Tibial nerve (tissue), 4 donors: ENCODE results near the gene MYH11. TPM values are rescaled to one million over a fixed set of nuclear protein-coding genes. Genes with fewer than 3 reads are reported as not detected.

Experiments used
- DNase-seq, 2 donors: peaks; one replicate each; pipeline ENCODE4 v3.0.0-alpha.2; 2019; ENCODE audit warnings: low spot score in 2 of 2
- H3K27ac ChIP-seq, 4 donors: fragments of 200-600 bp; sonication (generic) in 3 of 4; one replicate each; pipeline ENCODE4 v1.5.1; 2017 to 2019; ENCODE audit warnings: mild to moderate bottlenecking in 1 of 4
- H3K27me3 ChIP-seq, 2 donors: fragments of 200-600 bp; sonication (generic) in 1 of 2; one replicate each; pipeline versions ENCODE4 v1.5.1 to v1.6.0; 2017 to 2019
- H3K36me3 ChIP-seq, 3 donors: fragments of 200-600 bp; sonication (generic); one replicate each; pipeline ENCODE4 v1.5.1; 2018 to 2019
- H3K4me1 ChIP-seq, 4 donors: fragments of 200-600 bp; sonication (generic) in 3 of 4; one replicate each; pipeline ENCODE4 v1.5.1; 2017 to 2019
- H3K4me3 ChIP-seq, 4 donors: fragments of 200-600 bp; sonication (generic) in 3 of 4; one replicate each; pipeline ENCODE4 v1.5.1; 2017 to 2019; ENCODE audit warnings: mild to moderate bottlenecking in 1 of 4, moderate library complexity in 1 of 4
- H3K9me3 ChIP-seq, 4 donors: fragments of 200-600 bp; sonication (generic) in 3 of 4; one replicate each; pipeline ENCODE4 v1.5.1; 2017 to 2019
- EP300 ChIP-seq, 2 donors: sonication (generic); formaldehyde crosslinking; IDR thresholded peaks; one replicate each; pipeline ENCODE4 v1.6.1; 2017; ENCODE audit warnings: antibody characterized with exemption in 2 of 2, mild to moderate bottlenecking in 1 of 2
- POLR2A ChIP-seq, 2 donors: fragments of 450-650 bp; IDR thresholded peaks; one replicate each; pipeline ENCODE4 v1.6.1; 2017; ENCODE audit warnings: antibody characterized with exemption in 2 of 2, mild to moderate bottlenecking in 2 of 2, moderate library complexity in 2 of 2
- WGBS, 2 donors: methylation state at CpG; one replicate each; pipeline ENCODE4 v1.1.5; 2018; 5-methylcytosine and 5-hydroxymethylcytosine counted together
- total RNA-seq, 4 donors: library from RNA; depleted of rRNA; stranded (reverse); fragments of >200 nt; gene quantifications; one replicate each; pipeline ENCODE4 v1.1.0, GENCODE V29; 2016
- TF ChIP-seq, protein P1 (sequence below), 5 experiments: fragments of 200-600 bp in 3 of 5; fragments of 450-650 bp in 2 of 5; sonication (generic) in 3 of 5; IDR thresholded peaks; one replicate each; pipeline ENCODE4 v1.5.1; 2016 to 2019; ENCODE audit warnings: antibody characterized with exemption in 5 of 5, mild to moderate bottlenecking in 3 of 5, moderate library complexity in 2 of 5

The MYH11 gene
- total RNA-seq, 4 donors from 2014 or later, result 33.7 to 90.9 (median 71.8) TPM

DNA sequence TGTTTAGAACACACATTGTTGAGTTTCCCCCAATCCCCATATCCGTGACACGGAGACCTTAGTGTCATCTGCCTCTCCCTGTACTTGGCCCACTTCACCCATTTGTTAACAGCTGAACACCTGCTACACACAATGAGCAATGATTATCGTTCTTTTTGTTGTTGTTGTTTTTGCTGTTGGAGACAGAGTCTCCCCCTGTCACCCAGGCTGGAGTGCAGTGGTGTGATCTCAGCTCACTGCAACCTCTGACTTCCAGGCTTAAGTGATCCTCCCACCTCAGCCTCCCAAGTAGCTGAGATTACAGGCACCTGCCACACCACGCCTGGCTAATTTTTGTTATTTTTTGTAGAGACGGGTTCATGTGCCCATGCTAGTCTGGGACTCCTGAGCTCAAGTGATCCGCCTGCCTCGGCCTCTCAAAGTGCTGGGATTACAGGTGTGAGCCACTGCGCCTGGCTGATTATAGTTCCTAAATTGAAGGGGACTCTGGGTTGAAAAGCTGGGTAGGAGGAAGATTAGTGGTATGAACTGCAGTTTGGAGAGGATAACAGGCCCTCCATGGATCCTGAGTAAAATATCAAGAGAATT lies 185.2 kb downstream of the MYH11 start:
- peak overlapping the region; percentile 87 to 96 (median 94) for H3K27ac ChIP-seq
- TF ChIP-seq EP300 (IDR thresholded peaks at IDR 0.05), result no peak
- TF ChIP-seq, protein P1, sequence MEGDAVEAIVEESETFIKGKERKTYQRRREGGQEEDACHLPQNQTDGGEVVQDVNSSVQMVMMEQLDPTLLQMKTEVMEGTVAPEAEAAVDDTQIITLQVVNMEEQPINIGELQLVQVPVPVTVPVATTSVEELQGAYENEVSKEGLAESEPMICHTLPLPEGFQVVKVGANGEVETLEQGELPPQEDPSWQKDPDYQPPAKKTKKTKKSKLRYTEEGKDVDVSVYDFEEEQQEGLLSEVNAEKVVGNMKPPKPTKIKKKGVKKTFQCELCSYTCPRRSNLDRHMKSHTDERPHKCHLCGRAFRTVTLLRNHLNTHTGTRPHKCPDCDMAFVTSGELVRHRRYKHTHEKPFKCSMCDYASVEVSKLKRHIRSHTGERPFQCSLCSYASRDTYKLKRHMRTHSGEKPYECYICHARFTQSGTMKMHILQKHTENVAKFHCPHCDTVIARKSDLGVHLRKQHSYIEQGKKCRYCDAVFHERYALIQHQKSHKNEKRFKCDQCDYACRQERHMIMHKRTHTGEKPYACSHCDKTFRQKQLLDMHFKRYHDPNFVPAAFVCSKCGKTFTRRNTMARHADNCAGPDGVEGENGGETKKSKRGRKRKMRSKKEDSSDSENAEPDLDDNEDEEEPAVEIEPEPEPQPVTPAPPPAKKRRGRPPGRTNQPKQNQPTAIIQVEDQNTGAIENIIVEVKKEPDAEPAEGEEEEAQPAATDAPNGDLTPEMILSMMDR (IDR thresholded peaks at IDR 0.05), result no peak
- 75 to 78% methylated on average over 8 of the region's 8 CpGs for WGBS, 2 donors

DNA sequence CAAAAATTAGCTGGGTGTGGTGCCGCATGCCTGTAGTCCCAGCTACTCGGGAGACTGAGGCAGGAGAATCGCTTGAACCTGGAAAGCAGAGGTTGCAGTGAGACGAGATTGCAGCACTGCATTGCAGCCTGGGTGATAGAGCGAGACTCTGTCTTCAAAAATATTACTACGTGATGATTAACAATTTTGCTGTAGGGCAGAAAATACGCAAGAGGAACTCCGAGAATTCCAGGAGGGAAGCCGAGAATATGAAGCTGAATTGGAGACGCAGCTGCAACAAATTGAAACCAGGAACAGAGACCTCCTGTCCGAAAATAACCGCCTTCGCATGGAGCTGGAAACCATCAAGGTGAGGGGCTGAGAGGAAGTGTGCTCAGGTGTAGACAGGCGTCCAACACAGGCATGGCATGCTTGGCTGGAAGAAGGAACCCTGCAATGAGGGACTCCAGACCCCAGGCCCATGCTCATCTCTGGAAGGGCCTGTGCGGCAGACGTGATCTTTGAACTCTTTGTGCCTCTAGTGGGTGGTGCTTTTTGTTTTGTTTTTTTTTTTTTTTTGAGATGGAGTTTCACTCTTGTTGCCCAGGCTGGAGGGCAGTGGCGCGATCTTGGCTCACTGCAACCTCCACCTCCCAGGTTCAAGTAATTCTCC lies 189.6 kb downstream of the MYH11 start:
- TF ChIP-seq POLR2A (IDR thresholded peaks at IDR 0.05), result no peak
- TF ChIP-seq, protein P1 (IDR thresholded peaks at IDR 0.05), result no peak
- no peak for TF ChIP-seq EP300 (IDR thresholded peaks at IDR 0.05)
- peaks cover 0 to 14% (median 7%) of the 10 kb centered on the region in 4 donors for H3K4me1 ChIP-seq
- no peaks in the 10 kb centered on the region for H3K27me3 ChIP-seq
- WGBS, 2 donors, result 84 to 86% methylated on average over 18 of the region's 18 CpGs
- peaks cover 5 to 78% (median 15%) of the 10 kb centered on the region in 3 donors for H3K36me3 ChIP-seq
- H3K27ac ChIP-seq, result no peak overlapping the region
- DNase-seq, result no peak
- no peaks in the 10 kb centered on the region for H3K9me3 ChIP-seq
- no peak overlapping the region for H3K4me3 ChIP-seq

More for the DNA sequence above, 185.2 kb downstream of the MYH11 start:
- Histone ChIP-seq H3K4me3 (no peak overlapping the region), H3K27me3 (no peaks in the 10 kb centered on the region), H3K36me3 (peaks cover 2 to 38% (median 15%) of the 10 kb centered on the region in 3 donors), H3K9me3 (no peaks in the 10 kb centered on the region), H3K4me1 (peaks cover 0 to 55% (median 29%) of the 10 kb centered on the region in 4 donors)
- no peak for DNase-seq

DNA sequence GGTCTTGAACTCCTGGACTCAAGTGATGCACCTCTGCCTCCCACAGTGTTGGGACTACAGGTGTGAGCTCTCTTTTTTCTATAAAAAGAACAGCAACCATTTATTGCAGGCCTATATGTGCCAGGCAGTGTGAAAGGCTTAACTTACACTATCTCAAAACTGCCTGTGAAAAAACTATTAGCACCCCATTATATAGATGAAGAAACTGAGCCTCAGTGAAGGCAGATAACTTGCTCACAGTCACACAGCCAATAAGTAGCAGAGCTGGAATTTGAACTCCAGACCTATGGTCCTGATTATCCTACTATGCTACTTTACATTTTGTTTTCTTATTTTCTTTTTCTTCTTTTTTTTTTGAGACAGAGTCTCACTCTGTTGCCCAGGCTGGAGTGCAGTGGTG lies 191.7 kb downstream of the MYH11 start:
- Histone ChIP-seq H3K27ac (no peak overlapping the region), H3K27me3 (no peaks in the 10 kb centered on the region), H3K4me1 (peaks cover 0 to 7% (median 0%) of the 10 kb centered on the region in 4 donors), H3K4me3 (no peak overlapping the region), H3K9me3 (no peaks in the 10 kb centered on the region), H3K36me3 (peaks cover 5 to 76% (median 15%) of the 10 kb centered on the region in 3 donors)
- TF ChIP-seq, protein P1 (IDR thresholded peaks at IDR 0.05), result no peak
- no peak for TF ChIP-seq EP300 (IDR thresholded peaks at IDR 0.05)
- no peak for TF ChIP-seq POLR2A (IDR thresholded peaks at IDR 0.05)
- DNase-seq, result no peak

DNA sequence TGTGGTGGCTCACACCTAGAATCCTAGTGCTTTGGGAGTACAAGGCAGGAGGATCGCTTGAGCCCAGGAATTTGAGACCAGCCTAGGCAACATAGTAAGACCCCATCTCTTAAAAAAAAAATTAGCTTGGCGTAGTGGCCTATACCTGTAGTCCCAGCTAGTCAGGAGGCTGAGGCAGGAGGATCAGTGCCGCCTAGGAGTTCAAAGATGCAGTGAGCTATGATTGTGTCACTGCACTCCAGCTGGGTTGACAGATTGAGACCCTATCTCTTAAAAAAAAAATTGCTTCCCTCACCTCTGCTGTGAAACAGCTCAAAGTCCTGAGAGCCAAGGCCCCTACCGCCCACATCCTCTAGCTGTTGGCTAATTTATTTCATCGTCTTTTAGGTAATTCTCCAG lies 196.6 kb downstream of the MYH11 start:
- Histone ChIP-seq H3K4me1 (peaks cover 0 to 10% (median 0%) of the 10 kb centered on the region in 4 donors), H3K4me3 (no peak overlapping the region), H3K27me3 (no peaks in the 10 kb centered on the region), H3K9me3 (no peaks in the 10 kb centered on the region), H3K36me3 (peaks cover 0 to 31% (median 1%) of the 10 kb centered on the region in 3 donors), H3K27ac (peak overlapping the region in 1 of 4 donors; percentile 38)
- TF ChIP-seq POLR2A (IDR thresholded peaks at IDR 0.05), result no peak
- TF ChIP-seq EP300 (IDR thresholded peaks at IDR 0.05), result no peak
- TF ChIP-seq, protein P1 (IDR thresholded peaks at IDR 0.05), result no peak
- WGBS, 2 donors, result 79 to 88% methylated on average over 5 of the region's 5 CpGs
- DNase-seq, result no peak

DNA sequence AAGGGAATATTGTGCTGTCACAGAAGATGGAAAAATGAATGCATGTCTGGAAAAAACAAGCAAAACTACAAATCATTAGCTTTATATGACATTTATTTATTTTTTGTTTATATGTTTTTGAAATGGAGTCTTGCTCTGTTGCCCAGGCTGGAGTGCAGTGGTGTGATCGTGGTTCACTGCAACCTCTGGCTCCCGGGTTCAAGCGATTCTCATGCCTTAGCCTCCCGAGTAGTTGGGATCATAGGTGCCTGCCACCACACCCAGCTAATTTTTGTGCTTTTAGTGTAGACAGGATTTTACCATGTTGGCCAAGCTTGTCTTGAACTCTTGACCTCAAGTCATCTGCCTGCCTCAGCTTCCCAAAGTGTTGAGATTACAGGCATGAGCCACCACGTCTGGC lies 198.3 kb downstream of the MYH11 start:
- TF ChIP-seq, protein P1 (IDR thresholded peaks at IDR 0.05), result no peak
- TF ChIP-seq POLR2A (IDR thresholded peaks at IDR 0.05) (no peak), EP300 (IDR thresholded peaks at IDR 0.05) (no peak)
- Histone ChIP-seq H3K4me3 (no peak overlapping the region), H3K27ac (no peak overlapping the region), H3K9me3 (no peaks in the 10 kb centered on the region), H3K4me1 (peaks cover 0 to 17% (median 5%) of the 10 kb centered on the region in 4 donors), H3K36me3 (peaks cover 0 to 17% (median 0%) of the 10 kb centered on the region in 3 donors), H3K27me3 (no peaks in the 10 kb centered on the region)
- 86 to 89% methylated on average over 5 of the region's 5 CpGs for WGBS, 2 donors
- DNase-seq, result no peak
